NCI-H748 (cell line): ENCODE measurements around the gene PIGL.
A peak's percentile ranks its signal among the peaks of the same experiment; 100 is the strongest.
"Not testable (repeated sequence)": the region's sequence is repeated elsewhere in the genome, so short reads cannot be mapped to it uniquely, and the experiment has no call there.

Source experiments
- DNase-seq: peaks from one replicate; lab custom pipeline; 2025; ENCODE audit not compliant: unreplicated experiment; lab: John Stamatoyannopoulos, UW

The PIGL gene

DNA sequence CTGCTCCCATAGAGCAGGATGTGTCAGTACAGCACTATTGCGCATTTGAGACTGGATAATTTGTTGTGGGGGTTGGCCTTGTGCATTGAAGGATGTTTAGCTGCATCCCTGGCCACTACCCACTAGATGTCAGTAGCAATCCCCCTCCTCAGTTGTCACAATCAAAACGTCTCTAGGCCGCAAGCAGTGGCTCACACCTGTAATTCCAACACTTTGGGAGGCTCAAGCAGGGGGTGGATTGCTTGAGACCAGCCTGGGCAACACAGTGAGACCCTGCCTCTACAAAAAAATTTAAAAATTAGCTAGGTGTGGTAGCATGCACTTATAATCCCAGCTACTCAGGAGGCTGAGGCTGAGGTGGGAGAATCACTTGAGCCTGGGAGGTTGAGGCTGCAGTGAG lies 87.8 kb downstream of the PIGL start:
- peak; percentile 37 for DNase-seq

DNA sequence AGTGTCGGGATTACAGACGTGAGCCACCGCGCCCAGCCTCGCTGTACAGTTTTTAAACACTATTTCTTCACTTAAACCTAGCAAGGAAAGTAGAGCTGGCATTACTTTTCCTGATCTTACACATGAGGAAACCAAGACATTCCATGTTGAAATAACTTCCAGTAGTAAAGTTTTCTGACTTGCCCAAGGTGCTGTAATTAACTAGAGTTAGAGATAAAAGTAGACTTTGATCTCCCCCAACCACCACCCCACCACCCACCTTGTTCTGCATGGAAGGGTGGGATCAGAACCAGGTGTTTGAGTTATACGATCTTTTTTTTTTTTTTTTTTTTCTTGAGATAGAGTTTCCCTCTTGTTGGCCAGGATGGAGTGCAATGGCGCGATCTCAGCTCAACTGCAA lies 89.2 kb downstream of the PIGL start:
- no peak for DNase-seq

DNA sequence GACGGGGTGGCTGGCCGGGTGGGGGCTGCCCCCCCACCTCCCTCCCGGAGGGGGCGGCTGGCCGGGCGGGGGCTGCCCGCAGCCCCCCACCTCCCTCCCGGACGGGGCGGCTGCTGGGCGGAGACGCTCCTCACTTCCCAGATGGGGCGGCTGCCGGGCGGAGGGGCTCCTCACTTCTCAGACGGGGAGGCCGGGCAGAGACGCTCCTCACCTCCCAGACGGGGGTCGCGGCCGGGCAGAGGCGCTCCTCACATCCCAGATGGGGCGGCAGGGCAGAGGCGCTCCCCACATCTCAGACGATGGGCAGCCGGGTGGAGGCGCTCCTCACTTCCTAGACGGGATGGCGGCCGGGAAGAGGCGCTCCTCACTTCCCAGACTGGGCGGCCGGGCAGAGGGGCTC lies 95.1 kb downstream of the PIGL start:
- not testable (repeated sequence) for DNase-seq

DNA sequence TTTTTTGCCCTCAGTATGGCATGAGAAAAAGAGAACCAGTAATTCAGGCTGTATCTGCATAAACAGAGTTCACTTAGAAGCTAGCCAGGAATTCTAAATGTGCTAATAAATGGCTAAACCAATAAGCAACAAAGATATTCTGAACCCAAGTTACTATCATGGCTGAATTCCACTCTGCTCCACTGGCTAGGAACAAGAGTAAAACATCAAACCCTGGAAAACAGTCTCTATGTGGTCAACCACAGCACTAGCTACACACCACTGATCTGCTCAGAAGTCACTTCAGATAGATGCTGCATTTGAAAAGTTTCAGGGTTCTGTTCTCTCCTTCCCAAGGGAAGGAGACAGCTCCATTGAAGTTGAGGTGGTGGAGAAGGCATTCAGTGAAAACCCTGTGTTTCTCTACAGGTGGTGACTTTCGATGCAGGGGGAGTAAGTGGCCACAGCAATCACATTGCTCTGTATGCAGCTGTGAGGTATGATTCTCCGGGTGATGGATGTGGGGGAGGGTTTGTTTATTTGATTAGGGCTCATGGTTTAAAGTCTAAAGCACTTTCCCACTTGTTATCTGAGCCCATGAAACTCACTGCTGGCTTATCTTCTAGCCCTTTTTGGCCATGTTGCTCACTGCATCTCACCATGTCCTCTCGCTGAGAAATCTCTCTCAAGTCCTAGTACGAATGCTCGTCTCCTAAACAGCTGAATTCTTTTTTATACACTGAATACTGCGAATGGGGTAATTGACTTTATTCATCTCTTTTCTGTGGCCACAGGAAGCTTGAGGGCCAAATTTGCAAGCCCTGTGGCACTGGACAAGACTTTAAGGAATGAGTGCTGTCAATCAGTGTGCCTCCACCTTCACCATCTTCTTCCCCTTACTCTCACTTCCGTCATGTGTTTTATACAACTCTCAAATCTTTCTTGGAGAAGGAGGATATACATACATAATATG lies 96.4 kb downstream of the PIGL start:
- no peak for DNase-seq

DNA sequence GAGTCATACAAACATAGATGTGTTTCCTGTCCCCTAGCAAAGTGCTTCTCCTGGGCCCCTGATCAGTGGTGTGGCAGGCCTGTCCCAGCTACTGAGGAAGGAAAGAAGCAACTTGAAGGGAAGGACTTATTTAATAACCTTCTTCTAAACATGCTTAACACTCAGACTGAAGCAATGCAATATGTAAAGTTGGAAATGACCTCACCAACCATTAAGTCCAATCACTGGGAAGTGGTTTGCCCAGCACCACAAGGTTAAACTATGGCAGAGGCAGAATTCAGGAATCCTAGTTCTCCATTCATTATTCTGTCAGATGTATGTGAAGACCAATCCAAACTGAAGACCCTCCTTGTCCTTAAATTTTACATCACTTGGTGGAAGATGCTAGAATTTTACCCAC lies 97.2 kb downstream of the PIGL start:
- no peak for DNase-seq

DNA sequence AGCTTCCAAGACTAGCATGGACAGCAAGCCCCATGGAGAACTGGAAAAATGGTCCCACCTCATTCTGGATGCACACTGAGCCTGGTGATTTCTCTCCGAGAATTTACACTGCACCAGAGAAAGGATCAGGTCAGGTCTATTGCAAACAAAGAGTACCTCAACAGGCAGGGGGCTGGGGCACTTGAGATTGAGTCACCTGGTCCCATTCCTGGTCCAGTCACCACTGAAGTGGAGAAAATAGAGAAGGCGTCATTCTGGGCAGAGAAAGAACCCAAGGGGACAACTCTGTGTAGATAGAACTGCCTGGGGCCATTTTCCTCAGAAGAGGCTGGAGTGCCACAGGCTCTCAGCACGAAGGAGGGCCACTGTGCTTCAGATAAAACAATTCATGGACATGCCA lies 97.8 kb downstream of the PIGL start:
- no peak for DNase-seq

DNA sequence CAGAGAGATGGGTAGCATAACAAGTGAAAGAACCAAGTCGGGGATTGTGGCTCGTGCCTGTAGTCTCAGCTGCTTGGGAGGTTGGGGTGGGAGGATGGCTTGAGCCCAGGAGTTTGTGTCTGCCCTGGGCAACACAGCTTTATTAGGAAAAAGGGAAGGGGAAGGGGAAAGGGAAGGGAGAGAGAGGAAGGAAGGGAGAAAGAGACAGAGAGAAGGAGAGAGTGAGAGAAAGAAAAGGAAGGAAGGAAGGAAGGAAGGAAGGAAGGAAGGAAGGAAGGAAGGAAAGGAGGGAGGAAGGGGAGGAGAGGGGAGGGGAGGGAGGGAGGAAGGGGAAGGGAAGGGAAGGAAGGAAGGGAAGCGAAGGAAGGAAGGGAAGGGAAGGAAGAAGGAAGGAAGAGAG lies 103.0 kb downstream of the PIGL start:
- DNase-seq: no peak

DNA sequence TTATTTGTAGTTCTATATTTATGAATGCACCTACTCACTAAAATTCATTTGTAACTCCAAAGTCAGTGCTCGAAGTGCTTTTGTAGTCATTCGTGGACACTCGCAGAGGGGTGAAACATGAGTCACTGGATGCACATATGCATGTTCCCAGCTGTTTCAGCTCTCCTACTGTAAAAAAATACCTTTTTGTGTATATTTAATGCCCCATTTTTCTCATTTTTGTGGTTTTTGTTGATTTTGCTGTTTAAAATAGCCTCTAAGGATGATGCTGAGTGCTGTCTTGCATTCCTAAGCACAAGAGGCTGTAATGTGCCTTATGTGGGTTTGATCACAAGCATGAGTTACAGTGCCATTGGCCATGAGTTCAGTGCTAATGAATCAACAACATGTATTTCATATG lies 105.6 kb downstream of the PIGL start:
- no peak for DNase-seq

DNA sequence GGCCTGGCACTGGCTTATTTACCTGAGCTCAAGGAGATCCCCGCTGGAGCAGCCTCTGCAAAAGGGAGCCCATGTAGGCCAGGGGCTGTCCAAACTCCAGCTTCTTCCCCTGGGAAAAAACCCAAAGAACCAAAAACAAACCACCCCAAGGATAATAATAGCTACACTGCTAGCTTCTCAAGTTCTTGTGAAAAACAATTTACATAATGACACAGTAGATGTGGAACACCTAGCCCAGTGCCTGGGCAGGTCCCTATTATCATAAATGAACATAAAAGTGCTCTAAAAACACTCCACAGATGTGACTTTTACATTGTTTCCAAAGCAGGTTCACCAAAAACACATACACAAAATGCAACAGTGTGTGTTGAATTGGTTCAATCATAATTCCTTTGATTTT lies 109.0 kb downstream of the PIGL start:
- DNase-seq: no peak

DNA sequence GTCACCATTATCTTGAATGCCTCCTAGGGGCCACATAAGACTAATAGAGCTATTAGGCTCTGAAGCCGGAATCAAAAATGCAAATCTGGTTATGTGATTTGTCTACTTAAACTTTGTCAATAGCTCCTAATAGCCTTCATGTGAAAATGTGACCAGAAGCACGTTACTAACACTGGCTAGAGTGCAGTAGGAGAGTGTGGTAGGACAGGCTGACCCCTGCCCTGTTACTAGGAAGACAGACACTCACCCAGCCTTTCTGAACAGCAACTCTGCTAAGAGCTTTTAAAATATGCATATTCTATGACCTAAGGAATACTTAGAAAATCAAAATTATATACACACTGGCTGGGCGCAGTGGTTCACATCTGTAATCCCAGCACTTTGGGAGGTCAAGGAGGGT lies 110.0 kb downstream of the PIGL start:
- DNase-seq: no peak

DNA sequence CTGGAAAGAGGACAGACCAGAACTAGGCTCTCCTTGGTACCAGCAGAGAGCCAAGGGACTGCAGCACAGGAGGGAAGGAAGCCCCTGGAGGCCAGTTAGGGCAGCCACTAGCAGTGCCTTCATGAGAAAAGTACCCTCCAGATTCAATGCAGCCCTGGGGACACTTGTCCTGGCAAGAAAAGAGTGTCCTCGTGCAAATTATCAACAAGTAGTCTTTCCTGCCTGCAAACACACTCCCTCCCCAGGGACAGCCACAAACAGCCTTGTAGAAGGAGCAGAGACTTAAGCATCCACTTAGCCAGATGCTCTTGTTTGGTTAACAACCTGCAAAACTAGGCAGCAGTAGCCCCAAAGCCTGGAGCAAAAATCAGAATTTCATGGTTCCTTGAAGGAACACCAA lies 112.0 kb downstream of the PIGL start:
- DNase-seq: no peak

DNA sequence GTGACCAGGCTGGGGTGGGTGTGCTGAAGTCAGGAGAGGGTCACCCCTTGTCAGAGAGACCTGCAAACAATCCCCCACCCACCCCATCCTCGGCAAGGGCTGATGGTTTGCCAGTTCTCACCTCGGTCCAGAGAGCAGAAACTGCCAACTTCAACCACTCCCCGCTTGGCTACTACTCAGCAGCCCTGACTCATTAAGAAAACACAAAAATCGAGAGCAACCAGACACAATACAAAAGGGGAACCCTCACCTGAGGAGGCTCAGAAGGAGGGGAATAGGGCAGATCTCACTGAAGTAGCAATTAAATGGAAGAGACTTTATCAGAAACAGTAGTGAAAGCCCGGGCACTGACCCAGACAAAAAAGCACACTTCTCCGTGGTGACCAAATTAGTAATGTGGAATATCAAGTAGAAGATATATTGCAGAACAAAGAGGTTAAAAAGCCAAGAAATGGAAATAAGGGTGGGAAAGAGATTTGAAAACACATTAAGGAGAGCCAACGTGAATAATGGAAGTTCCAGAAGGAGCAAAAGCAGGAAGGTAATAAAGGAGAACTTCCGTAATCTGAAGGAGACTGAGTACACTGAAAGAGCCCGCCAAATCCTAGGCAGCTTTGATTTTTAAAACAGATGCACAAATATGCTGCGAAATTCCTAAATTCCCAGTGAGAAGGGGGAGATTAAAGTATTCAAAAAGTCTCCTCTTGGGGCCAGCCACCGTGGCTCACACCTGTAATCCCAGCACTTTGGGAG lies 112.7 kb downstream of the PIGL start:
- DNase-seq: no peak

DNA sequence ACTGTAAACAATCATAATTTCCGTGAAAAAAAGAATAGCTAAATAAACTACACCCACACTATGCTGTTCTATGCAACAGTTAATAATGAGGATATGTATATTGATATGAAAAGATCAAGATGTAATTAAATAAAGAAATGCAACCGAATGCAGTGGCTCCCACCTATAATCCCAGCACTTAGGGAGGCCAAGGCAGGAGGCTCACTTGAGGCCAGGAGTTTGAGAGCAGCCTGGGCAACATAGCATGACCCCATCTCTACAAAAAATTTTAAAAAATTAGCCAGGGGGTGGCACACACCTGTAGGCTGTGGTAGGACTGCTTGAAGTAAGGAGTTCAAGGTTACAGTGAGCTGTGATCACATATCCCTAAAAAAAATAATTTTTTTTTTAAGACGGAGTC lies 121.4 kb downstream of the PIGL start:
- DNase-seq: no peak

DNA sequence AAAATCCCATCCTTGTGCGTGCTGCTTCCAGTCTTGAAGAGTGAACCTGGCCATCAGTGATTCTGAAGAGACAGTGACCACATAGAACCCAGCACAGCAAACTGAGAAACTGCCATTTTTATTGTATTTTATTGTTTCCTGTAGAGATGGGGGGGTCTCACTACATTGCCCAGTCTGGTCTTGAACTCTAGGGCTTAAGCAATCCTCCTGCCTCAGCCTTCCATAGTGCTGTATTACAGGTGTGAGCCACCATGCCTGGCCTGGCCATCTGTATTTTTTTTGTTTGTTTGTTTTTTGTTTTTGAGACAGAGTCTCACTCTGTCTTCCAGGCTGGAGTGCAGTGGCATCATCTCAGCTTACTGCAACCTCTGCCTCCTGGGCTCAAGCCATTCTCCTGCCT lies 122.4 kb downstream of the PIGL start:
- DNase-seq: no peak

DNA sequence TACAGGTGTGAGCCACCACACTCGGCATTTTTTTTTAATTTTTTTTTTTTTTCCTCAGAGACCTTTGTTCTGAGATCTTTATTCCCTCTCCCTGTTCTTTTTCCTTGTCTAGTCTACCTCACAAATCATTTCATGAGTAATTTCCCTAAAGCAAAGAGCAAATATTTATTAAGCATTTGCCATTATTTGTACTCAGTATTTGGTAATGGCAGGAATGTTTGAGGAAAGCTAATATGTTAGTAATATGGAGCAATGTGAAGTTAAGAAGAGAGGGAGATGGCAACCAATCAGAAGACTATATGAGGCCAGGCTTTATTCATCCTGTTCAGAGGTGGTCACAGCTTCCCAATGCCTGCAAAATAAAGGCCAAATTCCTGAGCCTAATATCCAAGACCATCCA lies 122.9 kb downstream of the PIGL start:
- DNase-seq: no peak

DNA sequence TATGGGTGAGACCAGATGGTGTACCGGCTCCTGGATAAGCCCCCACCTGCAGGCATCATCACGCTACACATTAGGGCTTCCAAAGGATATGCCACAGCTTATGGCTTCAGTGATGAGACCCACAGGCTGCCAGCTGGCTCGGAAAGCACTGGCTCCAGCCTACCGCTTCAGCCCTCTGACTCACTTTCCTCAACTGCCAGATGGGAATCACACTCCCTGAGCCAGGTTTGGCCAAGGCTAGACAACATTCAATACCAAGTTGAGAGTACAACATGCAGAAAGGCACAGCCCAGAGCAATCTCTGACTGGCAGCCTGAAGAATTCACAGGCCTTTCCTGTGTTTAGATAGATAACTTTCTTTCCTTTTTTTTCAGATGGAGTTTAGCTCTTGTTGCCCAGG lies 126.0 kb downstream of the PIGL start:
- no peak for DNase-seq

DNA sequence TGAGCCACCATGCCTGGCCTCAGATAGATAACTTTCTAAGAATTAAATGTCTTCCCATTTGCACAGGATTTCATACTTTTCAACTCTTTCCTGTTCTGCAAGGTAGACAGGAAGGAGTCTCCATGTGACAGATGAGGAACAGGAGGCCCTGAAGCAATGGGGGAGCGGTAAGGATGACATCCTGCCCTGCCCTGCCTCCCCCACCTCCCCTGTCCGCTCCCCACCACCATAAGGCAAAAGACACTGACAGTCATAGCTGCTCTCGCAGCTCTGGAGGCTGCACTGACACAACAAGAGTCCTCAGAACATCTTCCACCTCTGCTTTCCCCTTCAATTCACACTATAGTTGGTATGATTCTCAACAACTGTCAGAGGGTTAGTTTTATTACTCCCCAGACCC lies 126.6 kb downstream of the PIGL start:
- no peak for DNase-seq

DNA sequence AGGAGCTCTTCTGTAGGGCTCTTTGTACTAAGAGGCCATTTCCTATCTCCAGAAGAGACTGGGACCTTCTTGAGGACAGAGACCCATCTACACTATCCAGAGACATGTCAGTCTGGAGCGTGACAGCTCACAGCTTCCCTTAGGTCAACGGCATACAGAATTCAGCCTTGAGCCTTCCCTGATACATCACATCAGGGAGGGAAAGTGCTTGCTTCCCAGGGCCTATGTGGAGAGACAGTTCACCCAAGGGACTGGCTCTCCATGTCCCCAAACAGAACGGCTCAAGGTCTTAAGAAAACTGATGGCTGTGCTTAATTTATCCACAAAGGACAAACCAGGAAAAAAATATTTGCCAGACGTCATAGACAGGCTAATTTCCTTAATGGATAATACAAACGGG lies 128.6 kb downstream of the PIGL start:
- no peak for DNase-seq

DNA sequence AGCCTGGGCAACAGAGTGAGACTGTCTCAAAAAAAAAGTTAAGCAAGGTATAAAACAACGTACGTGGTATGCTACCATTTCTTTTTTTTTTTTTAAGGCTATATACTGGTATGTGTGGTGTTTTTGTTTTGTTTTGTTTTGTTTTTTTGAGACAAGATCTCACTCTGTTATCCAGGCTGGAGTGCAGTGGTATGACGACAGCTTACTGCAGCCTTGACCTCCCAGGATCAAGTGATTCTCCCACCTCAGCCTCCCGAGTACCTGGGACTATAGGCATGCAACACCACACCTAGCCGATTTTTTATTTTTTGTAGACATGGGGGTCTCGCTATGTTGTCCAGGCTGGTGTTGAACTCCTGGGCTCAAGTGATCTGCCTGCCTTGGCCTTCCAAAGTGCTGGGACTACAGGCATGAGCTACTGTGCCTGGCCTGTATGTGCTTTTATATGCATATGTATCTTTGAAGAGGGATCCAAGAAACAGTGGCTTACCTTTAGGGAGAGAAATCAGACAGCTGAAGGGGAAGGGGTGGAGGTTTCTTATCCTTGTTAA lies 129.8 kb downstream of the PIGL start:
- no peak for DNase-seq

DNA sequence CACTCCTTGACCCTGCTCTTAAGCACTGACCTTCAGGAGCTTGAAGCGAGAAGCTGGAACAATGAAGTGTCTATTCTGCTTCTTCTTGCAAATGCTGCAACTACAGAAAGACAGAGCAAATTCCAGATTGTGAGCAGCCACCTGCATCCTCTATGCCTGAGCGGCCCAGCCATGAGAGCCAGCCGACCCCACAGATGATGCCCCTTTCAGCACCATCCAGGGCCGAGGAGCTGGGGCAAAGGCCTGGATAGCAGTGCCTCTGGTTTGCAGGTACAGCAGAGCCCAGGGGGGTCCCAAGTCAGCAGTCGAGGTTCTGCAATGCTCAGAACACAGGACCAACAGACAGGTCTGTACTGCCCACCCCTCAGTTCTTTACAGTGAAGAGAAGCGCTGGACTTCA lies 131.6 kb downstream of the PIGL start:
- DNase-seq: no peak

DNA sequence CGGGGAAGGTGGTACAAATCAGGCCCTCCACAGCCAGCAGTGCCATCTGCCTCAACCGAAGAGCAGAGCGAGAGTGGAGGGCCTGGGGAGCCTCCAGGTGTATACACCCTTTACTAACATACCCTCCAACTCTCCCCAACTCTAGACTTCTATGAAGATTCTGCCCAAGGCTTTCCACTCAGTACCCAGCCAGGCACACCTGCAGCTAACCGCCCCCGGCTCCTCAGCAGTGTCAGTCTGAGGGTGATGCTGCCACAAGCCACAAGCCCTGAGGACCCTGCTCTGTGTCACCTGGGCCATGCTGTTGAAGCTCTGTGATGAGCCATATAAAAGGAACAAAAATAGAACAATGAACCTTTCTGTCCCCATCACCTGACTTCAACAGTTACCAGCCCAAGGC lies 132.4 kb downstream of the PIGL start:
- no peak for DNase-seq

DNA sequence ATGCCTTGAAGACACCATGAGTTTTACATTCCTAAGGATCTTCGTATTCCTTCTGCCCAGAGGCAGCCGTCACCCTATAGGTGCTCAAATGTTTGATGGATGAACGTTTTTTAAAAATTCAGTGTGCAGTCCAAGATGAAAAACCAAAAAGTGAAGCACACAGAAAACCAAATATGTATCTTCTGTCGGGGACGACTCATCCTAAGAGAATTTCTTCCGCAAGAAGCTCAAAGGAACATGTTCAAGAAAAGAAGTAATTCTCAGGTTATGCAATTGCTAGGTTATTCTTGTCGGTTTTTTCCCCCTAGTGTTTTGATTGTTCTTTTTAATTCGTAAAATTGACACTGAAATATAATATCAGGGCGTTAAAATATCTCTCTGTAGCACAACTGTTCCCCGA lies 134.8 kb downstream of the PIGL start:
- no peak for DNase-seq
